Breast epithelium (tissue), 3 donors: ENCODE results near the gene DYRK1A.

Experiments used
- POLR2A ChIP-seq: fragments of 450-650 bp; IDR thresholded peaks from one replicate; pipeline ENCODE4 v1.6.1; 2016; ENCODE audit warnings: antibody characterized with exemption, mild to moderate bottlenecking, moderate library complexity
- POLR2AphosphoS5 ChIP-seq, 3 donors: sonication (generic); formaldehyde crosslinking; IDR thresholded peaks; one replicate each; pipeline ENCODE4 v1.6.1; 2017; ENCODE audit warnings: antibody characterized with exemption in 3 of 3
- TF ChIP-seq, protein P1 (sequence below), 3 donors: fragments of 450-650 bp; IDR thresholded peaks; one replicate each; pipeline ENCODE4 v1.5.1; 2016 to 2017; ENCODE audit warnings: antibody characterized with exemption in 3 of 3, mild to moderate bottlenecking in 3 of 3, moderate library complexity in 3 of 3

DNA sequence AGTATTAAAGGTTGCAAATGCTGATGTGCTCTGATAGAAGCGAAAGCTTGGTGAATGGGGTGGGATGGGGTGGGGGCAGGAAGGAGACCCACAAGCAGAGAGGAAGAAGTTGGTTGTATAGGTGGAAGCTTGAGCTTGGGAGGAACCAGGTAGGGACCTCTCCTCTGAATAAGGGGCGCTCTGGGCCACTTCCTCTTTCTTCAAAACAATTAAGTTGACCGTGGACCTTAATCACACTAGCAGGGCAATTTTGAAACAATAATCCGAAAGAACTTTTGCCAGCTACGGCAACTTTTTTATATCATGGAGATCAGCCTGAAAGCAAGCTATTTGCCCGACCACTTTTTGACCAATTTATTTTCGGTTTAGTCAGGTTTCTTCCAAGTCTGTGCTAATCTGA, 1.9 kb upstream of the DYRK1A start:
- TF ChIP-seq POLR2A (no peak), POLR2AphosphoS5 (IDR thresholded peaks at IDR 0.05) (no peak)
- TF ChIP-seq, protein P1, sequence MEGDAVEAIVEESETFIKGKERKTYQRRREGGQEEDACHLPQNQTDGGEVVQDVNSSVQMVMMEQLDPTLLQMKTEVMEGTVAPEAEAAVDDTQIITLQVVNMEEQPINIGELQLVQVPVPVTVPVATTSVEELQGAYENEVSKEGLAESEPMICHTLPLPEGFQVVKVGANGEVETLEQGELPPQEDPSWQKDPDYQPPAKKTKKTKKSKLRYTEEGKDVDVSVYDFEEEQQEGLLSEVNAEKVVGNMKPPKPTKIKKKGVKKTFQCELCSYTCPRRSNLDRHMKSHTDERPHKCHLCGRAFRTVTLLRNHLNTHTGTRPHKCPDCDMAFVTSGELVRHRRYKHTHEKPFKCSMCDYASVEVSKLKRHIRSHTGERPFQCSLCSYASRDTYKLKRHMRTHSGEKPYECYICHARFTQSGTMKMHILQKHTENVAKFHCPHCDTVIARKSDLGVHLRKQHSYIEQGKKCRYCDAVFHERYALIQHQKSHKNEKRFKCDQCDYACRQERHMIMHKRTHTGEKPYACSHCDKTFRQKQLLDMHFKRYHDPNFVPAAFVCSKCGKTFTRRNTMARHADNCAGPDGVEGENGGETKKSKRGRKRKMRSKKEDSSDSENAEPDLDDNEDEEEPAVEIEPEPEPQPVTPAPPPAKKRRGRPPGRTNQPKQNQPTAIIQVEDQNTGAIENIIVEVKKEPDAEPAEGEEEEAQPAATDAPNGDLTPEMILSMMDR (IDR thresholded peaks at IDR 0.05) = no peak
